Adipocyte (in vitro differentiated cells): ENCODE results near the gene FKBP5.

Source experiments
- DNase-seq: peaks from one replicate; pipeline ENCODE4 v3.0.0-alpha.2; 2015; ENCODE audit warnings: low read depth
- H3K27me3 ChIP-seq: replicated peaks from 2 replicates; pipeline ENCODE4 v1.7.0; 2013; ENCODE audit warnings: mild to moderate bottlenecking, low read length, moderate library complexity; ENCODE audit not compliant: control insufficient read depth, insufficient read depth
- H3K36me3 ChIP-seq: 2 replicates; pipeline ENCODE4 v1.7.0; 2013; ENCODE audit warnings: low read length, mild to moderate bottlenecking, moderate library complexity; ENCODE audit not compliant: control insufficient read depth, insufficient read depth, severe bottlenecking
- H3K4me1 ChIP-seq: 2 replicates; pipeline ENCODE4 v1.7.0; 2013; ENCODE audit warnings: mild to moderate bottlenecking, low read length, moderate library complexity; ENCODE audit not compliant: control insufficient read depth, insufficient read depth
- H3K4me3 ChIP-seq: 2 replicates; pipeline ENCODE4 v1.7.0; 2013; ENCODE audit warnings: mild to moderate bottlenecking, low read length, moderate library complexity
- H3K9ac ChIP-seq: 2 replicates; pipeline ENCODE4 v1.7.0; 2013; ENCODE audit warnings: mild to moderate bottlenecking, low read length, moderate library complexity
- H3K9me3 ChIP-seq: 2 replicates; pipeline ENCODE4 v1.7.0; 2013; ENCODE audit warnings: mild to moderate bottlenecking, low read length, moderate library complexity; ENCODE audit not compliant: control insufficient read depth

FKBP5 gene

GRCh38 chr6:35650015-35650414 lies 38.7 kb downstream of the FKBP5 start:
- no peaks in the 10 kb centered on the region for H3K9me3 ChIP-seq
- H3K36me3 ChIP-seq = peaks cover 62% of the 10 kb centered on the region
- no peaks in the 10 kb centered on the region for H3K27me3 ChIP-seq
- peaks cover 5% of the 10 kb centered on the region for H3K4me1 ChIP-seq
- no peak overlapping the region for H3K9ac ChIP-seq
- no peak for DNase-seq
- H3K4me3 ChIP-seq = no peak overlapping the region

GRCh38 chr6:35648203-35648602 lies 40.5 kb downstream of the FKBP5 start:
- peaks cover 7% of the 10 kb centered on the region for H3K4me1 ChIP-seq
- DNase-seq = no peak
- no peaks in the 10 kb centered on the region for H3K27me3 ChIP-seq
- H3K9me3 ChIP-seq = no peaks in the 10 kb centered on the region
- H3K9ac ChIP-seq = no peak overlapping the region
- peaks cover 69% of the 10 kb centered on the region for H3K36me3 ChIP-seq
- H3K4me3 ChIP-seq = no peak overlapping the region

- Histone ChIP-seq H3K9me3 (no peaks in the 10 kb centered on the region), H3K9ac (no peak overlapping the region), H3K36me3 (peaks cover 74% of the 10 kb centered on the region), H3K27me3 (no peaks in the 10 kb centered on the region), H3K4me1 (peaks cover 7% of the 10 kb centered on the region), H3K4me3 (no peak overlapping the region)
- no peak for DNase-seq
Measured at GRCh38 chr6:35647400-35647799, 41.3 kb downstream of the FKBP5 start.

- no peak for DNase-seq
- Histone ChIP-seq H3K4me1 (peaks cover 26% of the 10 kb centered on the region), H3K9me3 (no peaks in the 10 kb centered on the region), H3K36me3 (peaks cover 95% of the 10 kb centered on the region), H3K27me3 (no peaks in the 10 kb centered on the region), H3K4me3 (no peak overlapping the region), H3K9ac (no peak overlapping the region)
Measured at GRCh38 chr6:35643162-35643535, 45.6 kb downstream of the FKBP5 start.

- Histone ChIP-seq H3K4me1 (peaks cover 26% of the 10 kb centered on the region), H3K9ac (no peak overlapping the region), H3K36me3 (peaks cover 98% of the 10 kb centered on the region), H3K27me3 (no peaks in the 10 kb centered on the region), H3K4me3 (no peak overlapping the region), H3K9me3 (no peaks in the 10 kb centered on the region)
- DNase-seq = no peak
Measured at GRCh38 chr6:35642471-35643161, 46.1 kb downstream of the FKBP5 start.

GRCh38 chr6:35640017-35640664 lies 48.6 kb downstream of the FKBP5 start:
- Histone ChIP-seq H3K27me3 (no peaks in the 10 kb centered on the region), H3K4me3 (no peak overlapping the region), H3K9ac (no peak overlapping the region), H3K36me3 (peaks cover 99% of the 10 kb centered on the region), H3K9me3 (no peaks in the 10 kb centered on the region), H3K4me1 (peaks cover 35% of the 10 kb centered on the region)
- peak; percentile 42 for DNase-seq

GRCh38 chr6:35638679-35639078 lies 50.0 kb downstream of the FKBP5 start:
- Histone ChIP-seq H3K4me3 (no peak overlapping the region), H3K27me3 (no peaks in the 10 kb centered on the region)

GRCh38 chr6:35637911-35638310 lies 50.8 kb downstream of the FKBP5 start:
- Histone ChIP-seq H3K4me3 (no peak overlapping the region), H3K4me1 (peaks cover 46% of the 10 kb centered on the region), H3K9ac (no peak overlapping the region), H3K9me3 (no peaks in the 10 kb centered on the region), H3K36me3 (peaks cover 99% of the 10 kb centered on the region), H3K27me3 (no peaks in the 10 kb centered on the region)
- no peak for DNase-seq

More at GRCh38 chr6:35638679-35639078, 50.0 kb downstream of the FKBP5 start:
- H3K9ac ChIP-seq = peak overlapping the region; percentile 31
- no peaks in the 10 kb centered on the region for H3K9me3 ChIP-seq
- H3K4me1 ChIP-seq = peaks cover 46% of the 10 kb centered on the region
- peaks cover 99% of the 10 kb centered on the region for H3K36me3 ChIP-seq
- no peak for DNase-seq

- peak overlapping the region; percentile 2 for H3K9ac ChIP-seq
- H3K27me3 ChIP-seq = no peaks in the 10 kb centered on the region
- peak; percentile 79 for DNase-seq
- H3K4me1 ChIP-seq = peaks cover 46% of the 10 kb centered on the region
- H3K4me3 ChIP-seq = no peak overlapping the region
- H3K36me3 ChIP-seq = peaks cover 99% of the 10 kb centered on the region
- no peaks in the 10 kb centered on the region for H3K9me3 ChIP-seq
Measured at GRCh38 chr6:35635601-35636597, 52.8 kb downstream of the FKBP5 start.

GRCh38 chr6:35634316-35634715 lies 54.4 kb downstream of the FKBP5 start:
- H3K36me3 ChIP-seq = peaks cover 99% of the 10 kb centered on the region
- H3K9ac ChIP-seq = peak overlapping the region; percentile 52
- no peak overlapping the region for H3K4me3 ChIP-seq
- DNase-seq = peak; percentile 29
- H3K9me3 ChIP-seq = no peaks in the 10 kb centered on the region
- peaks cover 47% of the 10 kb centered on the region for H3K4me1 ChIP-seq
- no peaks in the 10 kb centered on the region for H3K27me3 ChIP-seq

GRCh38 chr6:35633579-35634089 lies 55.1 kb downstream of the FKBP5 start:
- peaks cover 43% of the 10 kb centered on the region for H3K4me1 ChIP-seq
- H3K9ac ChIP-seq = peak overlapping the region; percentile 52
- no peak overlapping the region for H3K4me3 ChIP-seq
- H3K27me3 ChIP-seq = no peaks in the 10 kb centered on the region
- H3K36me3 ChIP-seq = peaks cover 99% of the 10 kb centered on the region
- no peaks in the 10 kb centered on the region for H3K9me3 ChIP-seq
- DNase-seq = no peak
